GM20000 (cell line): Measurements from ENCODE around the gene SENP8.
"Not testable (repeated sequence)": the region's sequence is repeated elsewhere in the genome, so short reads cannot be mapped to it uniquely, and the experiment has no call there.

Experiments used
- DNase-seq: peaks from one replicate; pipeline ENCODE4 v3.0.0; 2012; ENCODE audit warnings: low spot score
- CTCF ChIP-seq: IDR thresholded peaks from 2 replicates; pipeline ENCODE4 v1.5.1; 2012; ENCODE audit warnings: mild to moderate bottlenecking, control low read depth; ENCODE audit errors: extremely low read depth, missing control alignments

The SENP8 gene

GRCh38 chr15:72118017-72118978 lies at the start of gene SENP8, which contains the start of gene MYO9A:
Gene SENP8, plus strand, starts transcription at chr15:72118403. Its CDS starts 21,221 bp downstream, at chr15:72139624.
Gene MYO9A, minus strand, starts transcription at chr15:72118150. Its CDS starts 71,587 bp downstream, at chr15:72046563.
- TF ChIP-seq CTCF, result no peak
- peak; percentile 98 for DNase-seq

GRCh38 chr15:72068856-72069255 lies 49.3 kb upstream of the SENP8 start:
- TF ChIP-seq CTCF, result no peak
- no peak for DNase-seq

GRCh38 chr15:72070817-72071447 lies 47.3 kb upstream of the SENP8 start:
- TF ChIP-seq CTCF, result no peak

GRCh38 chr15:72071448-72071825 lies 46.8 kb upstream of the SENP8 start:
- DNase-seq, result not testable (repeated sequence)

More at GRCh38 chr15:72070817-72071447, 47.3 kb upstream of the SENP8 start:
- no peak for DNase-seq

GRCh38 chr15:72074335-72075060 lies 43.7 kb upstream of the SENP8 start:
- TF ChIP-seq CTCF, result no peak
- DNase-seq, result no peak

GRCh38 chr15:72077950-72078349 lies 40.3 kb upstream of the SENP8 start:
- DNase-seq, result no peak
- TF ChIP-seq CTCF, result no peak

- TF ChIP-seq CTCF, result no peak
- DNase-seq, result peak; percentile 54
Observed at GRCh38 chr15:72078887-72079286, 39.3 kb upstream of the SENP8 start.
